ENCODE data around the gene PYGL. TPM values are rescaled to one million over a fixed set of nuclear protein-coding genes. Genes with fewer than 3 reads are reported as not detected.
"Not testable (repeated sequence)": the region's sequence is repeated elsewhere in the genome, so short reads cannot be mapped to it uniquely, and the experiment has no call there.

Gene PYGL
- total RNA-seq, 4 donors from 2014 or later: 17.8 to 24.8 (median 22.4) TPM

- intact Hi-C loops (cut with DNase I): no loop called here
- TF ChIP-seq POLR2A (IDR thresholded peaks at IDR 0.05) (no peak), CTCF (IDR thresholded peaks at IDR 0.05) (no peak)
- H3K4me1 ChIP-seq: no peaks in the 10 kb centered on the region
- H3K36me3 ChIP-seq: peaks cover 0 to 15% of the 10 kb centered on the region in 2 donors
- DNase-seq: no peak
- H3K27ac ChIP-seq: no peak overlapping the region
- 86 to 93% methylated on average over 3 of the region's 3 CpGs for WGBS, 2 donors
- H3K4me3 ChIP-seq (replicated peaks in 1 of 3): no peak overlapping the region
- no peaks in the 10 kb centered on the region for H3K27me3 ChIP-seq
- no peaks in the 10 kb centered on the region for H3K9me3 ChIP-seq
Observed at GRCh38 chr14:50926851-50927386, 17.4 kb downstream of the PYGL start.

GRCh38 chr14:50924843-50925242 is 19.4 kb downstream of the PYGL start:
- no peaks in the 10 kb centered on the region for H3K4me1 ChIP-seq
- peaks cover 0 to 6% of the 10 kb centered on the region in 2 donors for H3K36me3 ChIP-seq
- DNase-seq: no peak
- no peak overlapping the region for H3K4me3 ChIP-seq (replicated peaks in 1 of 3)
- no peak for TF ChIP-seq CTCF (IDR thresholded peaks at IDR 0.05)
- no peak for TF ChIP-seq POLR2A (IDR thresholded peaks at IDR 0.05)
- intact Hi-C loops (cut with DNase I): no loop called here
- H3K27ac ChIP-seq: no peak overlapping the region
- 77 to 82% methylated on average over 4 of the region's 4 CpGs for WGBS, 2 donors
- H3K9me3 ChIP-seq: no peaks in the 10 kb centered on the region
- H3K27me3 ChIP-seq: no peaks in the 10 kb centered on the region

- no peak for DNase-seq
- WGBS, 2 donors: 62 to 70% methylated on average over 6 of the region's 6 CpGs
- no peaks in the 10 kb centered on the region for H3K4me1 ChIP-seq
- intact Hi-C loops (cut with DNase I): no loop called here
- H3K27ac ChIP-seq: no peak overlapping the region
- TF ChIP-seq POLR2A (IDR thresholded peaks at IDR 0.05) (no peak), CTCF (IDR thresholded peaks at IDR 0.05) (no peak)
- no peaks in the 10 kb centered on the region for H3K9me3 ChIP-seq
- H3K4me3 ChIP-seq (replicated peaks in 1 of 3): no peak overlapping the region
- H3K27me3 ChIP-seq: no peaks in the 10 kb centered on the region
- H3K36me3 ChIP-seq: peaks cover 0 to 6% of the 10 kb centered on the region in 2 donors
Observed at GRCh38 chr14:50924236-50924635, 20.0 kb downstream of the PYGL start.

- no peaks in the 10 kb centered on the region for H3K27me3 ChIP-seq
- WGBS, 2 donors: 85 to 94% methylated on average over 2 of the region's 2 CpGs
- H3K4me3 ChIP-seq (replicated peaks in 1 of 3): no peak overlapping the region
- no peaks in the 10 kb centered on the region for H3K4me1 ChIP-seq
- intact Hi-C loops (cut with DNase I): no loop called here
- no peak for DNase-seq
- H3K36me3 ChIP-seq: peaks cover 0 to 6% of the 10 kb centered on the region in 2 donors
- H3K27ac ChIP-seq: no peak overlapping the region
- TF ChIP-seq POLR2A (IDR thresholded peaks at IDR 0.05) (no peak), CTCF (IDR thresholded peaks at IDR 0.05) (no peak)
- no peaks in the 10 kb centered on the region for H3K9me3 ChIP-seq
Observed at GRCh38 chr14:50922803-50923202, 21.5 kb downstream of the PYGL start.

- TF ChIP-seq POLR2A (IDR thresholded peaks at IDR 0.05) (no peak), CTCF (IDR thresholded peaks at IDR 0.05) (no peak)
- no peak overlapping the region for H3K27ac ChIP-seq
Observed at GRCh38 chr14:50920482-50921230, 23.6 kb downstream of the PYGL start.

GRCh38 chr14:50919524-50919923 is 24.8 kb downstream of the PYGL start:
- H3K4me3 ChIP-seq (replicated peaks in 1 of 3); H3K27me3 ChIP-seq; H3K4me1 ChIP-seq; H3K27ac ChIP-seq; H3K9me3 ChIP-seq; intact Hi-C loops (cut with DNase I); DNase-seq: not testable (repeated sequence)
- peaks cover 0 to 28% of the 10 kb centered on the region in 2 donors for H3K36me3 ChIP-seq
- 75 to 87% methylated on average over 5 of the region's 5 CpGs for WGBS, 2 donors

More at GRCh38 chr14:50920482-50921230, 23.6 kb downstream of the PYGL start:
- WGBS, 2 donors: 82 to 83% methylated on average over 9 of the region's 9 CpGs
- DNase-seq: no peak
- Histone ChIP-seq H3K4me3 (replicated peaks in 1 of 3) (no peak overlapping the region), H3K36me3 (peaks cover 0 to 21% of the 10 kb centered on the region in 2 donors), H3K9me3 (no peaks in the 10 kb centered on the region), H3K4me1 (no peaks in the 10 kb centered on the region), H3K27me3 (no peaks in the 10 kb centered on the region)
- intact Hi-C loops (cut with DNase I): no loop called here
